GM18873 (cell line): Measurements from ENCODE around the gene CCM2.
A peak's percentile ranks its signal among the peaks of the same experiment; 100 is the strongest.
"Not testable (repeated sequence)": the region's sequence is repeated elsewhere in the genome, so short reads cannot be mapped to it uniquely, and the experiment has no call there.

Experiments
- ATAC-seq: cut with Tn5 transposase; IDR thresholded peaks from one replicate; pipeline ENCODE4 v1.9.1; 2021; ENCODE audit warnings: mild to moderate bottlenecking, moderate library complexity, moderate number of reproducible peaks; ENCODE audit not compliant: unreplicated experiment, low FRiP score

CCM2 gene

GRCh38 chr7:44995555-44996493, 4.2 kb upstream of the CCM2 start:
- ATAC-seq, result no peak

GRCh38 chr7:44998153-44998871, 1.7 kb upstream of the CCM2 start:
- ATAC-seq, result no peak

- ATAC-seq, result peak; percentile 61
Observed at GRCh38 chr7:44999245-45000092, 532 bp upstream of the CCM2 start.

- ATAC-seq, result peak; percentile 28
Observed at GRCh38 chr7:45001138-45001694, 1.2 kb downstream of the CCM2 start.

GRCh38 chr7:45001826-45002225, 1.8 kb downstream of the CCM2 start:
- ATAC-seq, result no peak

GRCh38 chr7:45003789-45004188, 3.8 kb downstream of the CCM2 start:
- no peak for ATAC-seq

GRCh38 chr7:45007106-45007505, 7.1 kb downstream of the CCM2 start:
- ATAC-seq, result no peak

GRCh38 chr7:45007571-45008328, 7.7 kb downstream of the CCM2 start:
- peak; percentile 62 for ATAC-seq

GRCh38 chr7:45013465-45013967, 13.5 kb downstream of the CCM2 start:
- ATAC-seq, result no peak

GRCh38 chr7:45015313-45015712, 15.3 kb downstream of the CCM2 start:
- no peak for ATAC-seq

GRCh38 chr7:45017253-45017652, 17.3 kb downstream of the CCM2 start:
- no peak for ATAC-seq

GRCh38 chr7:45020915-45021314, 20.9 kb downstream of the CCM2 start:
- ATAC-seq, result no peak

GRCh38 chr7:45021604-45022296, 21.7 kb downstream of the CCM2 start:
- ATAC-seq, result no peak

GRCh38 chr7:45024126-45024744, 24.2 kb downstream of the CCM2 start:
- no peak for ATAC-seq

GRCh38 chr7:45025473-45025872, 25.5 kb downstream of the CCM2 start:
- ATAC-seq, result not testable (repeated sequence)

- ATAC-seq, result no peak
Observed at GRCh38 chr7:45026013-45026412, 26.0 kb downstream of the CCM2 start.

- no peak for ATAC-seq
Observed at GRCh38 chr7:45026984-45027773, 27.2 kb downstream of the CCM2 start.

- no peak for ATAC-seq
Observed at GRCh38 chr7:45027774-45028114, 27.7 kb downstream of the CCM2 start.
